H1 (cell line): ENCODE results near the gene APOBEC2. TPM values are rescaled to one million over a fixed set of nuclear protein-coding genes. Genes with fewer than 3 reads are reported as not detected.
A peak's percentile ranks its signal among the peaks of the same experiment; 100 is the strongest.

ENCODE experiments used
- BACH1 ChIP-seq: IDR thresholded peaks from 2 replicates; pipeline ENCODE4 v1.6.1; 2012; ENCODE audit warnings: low read length, improper control_type of control experiment
- BCL11A ChIP-seq, 2 experiments: IDR thresholded peaks; one replicate each; pipeline ENCODE4 v1.6.1; 2011; ENCODE audit warnings: low read depth in 2 of 2, low read length in 2 of 2, mild to moderate bottlenecking in 2 of 2
- BRCA1 ChIP-seq: IDR thresholded peaks from 2 replicates; pipeline ENCODE4 v1.6.1; 2012; ENCODE audit warnings: low read depth, low read length, improper control_type of control experiment
- CREB1 ChIP-seq: IDR thresholded peaks from 2 replicates; pipeline ENCODE4 v1.6.1; 2012; ENCODE audit warnings: inconsistent platforms
- JUND ChIP-seq: IDR thresholded peaks from 2 replicates; pipeline ENCODE4 v1.6.1; 2011; ENCODE audit warnings: mild to moderate bottlenecking, improper control_type of control experiment, low read length
- KDM1A ChIP-seq: fragments of 200-600, 300-600 bp; sonication (generic); IDR thresholded peaks from 2 replicates; pipeline ENCODE4 v1.7.1; 2016; ENCODE audit warnings: mild to moderate bottlenecking, low read length, borderline replicate concordance
- POLR2AphosphoS5 ChIP-seq: IDR thresholded peaks from 2 replicates; pipeline ENCODE4 v1.6.1; 2011; ENCODE audit warnings: low read depth, low read length
- SAP30 ChIP-seq: fragments of 300-600 bp; sonication (generic); IDR thresholded peaks from 2 replicates; pipeline ENCODE4 v1.7.1; 2012; ENCODE audit warnings: low read length, moderate library complexity, mild to moderate bottlenecking, inconsistent platforms; ENCODE audit not compliant: insufficient read depth, insufficient replicate concordance
- ZNF274 ChIP-seq: IDR thresholded peaks from 2 replicates; pipeline ENCODE4 v1.7.0; 2012; ENCODE audit warnings: low read length, borderline replicate concordance; ENCODE audit errors: extremely low read depth
- polyA plus RNA-seq, 7 experiments: library from polyadenylated mRNA; depleted of rRNA in 3 of 7; stranded (reverse) in 5 of 7; unstranded in 2 of 7; fragments of >200 nt in 5 of 7; fragments of 200-250 nt in 2 of 7; gene quantifications; 1 replicate in 5 of 7; 2 replicates in 1 of 7; 4 replicates in 1 of 7; pipeline versions ENCODE4 v1.2.1 to v1.2.3, GENCODE V29; 2011 to 2013; ENCODE audit warnings: missing spikeins in 2 of 7, mixed read lengths in 2 of 7
- total RNA-seq: library from RNA; stranded (reverse); fragmentation: NEBNext Ultra II Directional; extraction: Animal tissue kit (Norgen Biotek cat#: 25700); gene quantifications from 2 replicates; pipeline ENCODE4 v1.2.1, GENCODE V29; 2021
- TF ChIP-seq, protein P1 (sequence below): fragments of 300-600 bp; sonication (generic); IDR thresholded peaks from 2 replicates; pipeline ENCODE4 v1.7.1; 2012; ENCODE audit warnings: low read length, moderate library complexity, mild to moderate bottlenecking, inconsistent platforms; ENCODE audit not compliant: insufficient replicate concordance
- TF ChIP-seq, protein P2 (sequence below): IDR thresholded peaks from 2 replicates; pipeline ENCODE4 v1.6.1; 2012; ENCODE audit warnings: inconsistent platforms

Gene APOBEC2
- total and polyA plus RNA-seq, 2 of the 8 experiments (the other 6 are each of a cell fraction or from before 2014, with no cell fraction given): not detected

DNA sequence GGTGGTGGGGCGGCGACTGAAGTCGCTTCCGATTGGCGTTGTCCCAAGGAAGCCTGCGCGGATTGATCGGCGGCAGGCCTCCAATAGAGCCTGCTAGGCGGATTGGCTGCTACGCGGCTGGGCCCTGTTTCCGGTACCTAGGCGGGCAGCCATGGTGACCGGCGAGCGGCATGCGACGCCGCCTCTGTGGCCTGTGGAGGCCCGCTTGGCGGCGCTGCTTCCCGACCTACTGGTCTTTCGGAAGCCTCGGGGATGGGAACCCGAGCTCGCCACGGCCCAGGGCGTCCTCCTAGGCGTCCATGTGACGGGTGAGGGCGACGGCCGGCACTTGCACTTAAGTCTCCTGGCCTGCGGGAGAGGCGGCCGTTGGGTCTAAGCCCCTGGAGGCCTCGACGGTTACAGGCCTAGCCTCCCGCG, 47.9 kb downstream of the APOBEC2 start (continued):
- TF ChIP-seq, protein P1, sequence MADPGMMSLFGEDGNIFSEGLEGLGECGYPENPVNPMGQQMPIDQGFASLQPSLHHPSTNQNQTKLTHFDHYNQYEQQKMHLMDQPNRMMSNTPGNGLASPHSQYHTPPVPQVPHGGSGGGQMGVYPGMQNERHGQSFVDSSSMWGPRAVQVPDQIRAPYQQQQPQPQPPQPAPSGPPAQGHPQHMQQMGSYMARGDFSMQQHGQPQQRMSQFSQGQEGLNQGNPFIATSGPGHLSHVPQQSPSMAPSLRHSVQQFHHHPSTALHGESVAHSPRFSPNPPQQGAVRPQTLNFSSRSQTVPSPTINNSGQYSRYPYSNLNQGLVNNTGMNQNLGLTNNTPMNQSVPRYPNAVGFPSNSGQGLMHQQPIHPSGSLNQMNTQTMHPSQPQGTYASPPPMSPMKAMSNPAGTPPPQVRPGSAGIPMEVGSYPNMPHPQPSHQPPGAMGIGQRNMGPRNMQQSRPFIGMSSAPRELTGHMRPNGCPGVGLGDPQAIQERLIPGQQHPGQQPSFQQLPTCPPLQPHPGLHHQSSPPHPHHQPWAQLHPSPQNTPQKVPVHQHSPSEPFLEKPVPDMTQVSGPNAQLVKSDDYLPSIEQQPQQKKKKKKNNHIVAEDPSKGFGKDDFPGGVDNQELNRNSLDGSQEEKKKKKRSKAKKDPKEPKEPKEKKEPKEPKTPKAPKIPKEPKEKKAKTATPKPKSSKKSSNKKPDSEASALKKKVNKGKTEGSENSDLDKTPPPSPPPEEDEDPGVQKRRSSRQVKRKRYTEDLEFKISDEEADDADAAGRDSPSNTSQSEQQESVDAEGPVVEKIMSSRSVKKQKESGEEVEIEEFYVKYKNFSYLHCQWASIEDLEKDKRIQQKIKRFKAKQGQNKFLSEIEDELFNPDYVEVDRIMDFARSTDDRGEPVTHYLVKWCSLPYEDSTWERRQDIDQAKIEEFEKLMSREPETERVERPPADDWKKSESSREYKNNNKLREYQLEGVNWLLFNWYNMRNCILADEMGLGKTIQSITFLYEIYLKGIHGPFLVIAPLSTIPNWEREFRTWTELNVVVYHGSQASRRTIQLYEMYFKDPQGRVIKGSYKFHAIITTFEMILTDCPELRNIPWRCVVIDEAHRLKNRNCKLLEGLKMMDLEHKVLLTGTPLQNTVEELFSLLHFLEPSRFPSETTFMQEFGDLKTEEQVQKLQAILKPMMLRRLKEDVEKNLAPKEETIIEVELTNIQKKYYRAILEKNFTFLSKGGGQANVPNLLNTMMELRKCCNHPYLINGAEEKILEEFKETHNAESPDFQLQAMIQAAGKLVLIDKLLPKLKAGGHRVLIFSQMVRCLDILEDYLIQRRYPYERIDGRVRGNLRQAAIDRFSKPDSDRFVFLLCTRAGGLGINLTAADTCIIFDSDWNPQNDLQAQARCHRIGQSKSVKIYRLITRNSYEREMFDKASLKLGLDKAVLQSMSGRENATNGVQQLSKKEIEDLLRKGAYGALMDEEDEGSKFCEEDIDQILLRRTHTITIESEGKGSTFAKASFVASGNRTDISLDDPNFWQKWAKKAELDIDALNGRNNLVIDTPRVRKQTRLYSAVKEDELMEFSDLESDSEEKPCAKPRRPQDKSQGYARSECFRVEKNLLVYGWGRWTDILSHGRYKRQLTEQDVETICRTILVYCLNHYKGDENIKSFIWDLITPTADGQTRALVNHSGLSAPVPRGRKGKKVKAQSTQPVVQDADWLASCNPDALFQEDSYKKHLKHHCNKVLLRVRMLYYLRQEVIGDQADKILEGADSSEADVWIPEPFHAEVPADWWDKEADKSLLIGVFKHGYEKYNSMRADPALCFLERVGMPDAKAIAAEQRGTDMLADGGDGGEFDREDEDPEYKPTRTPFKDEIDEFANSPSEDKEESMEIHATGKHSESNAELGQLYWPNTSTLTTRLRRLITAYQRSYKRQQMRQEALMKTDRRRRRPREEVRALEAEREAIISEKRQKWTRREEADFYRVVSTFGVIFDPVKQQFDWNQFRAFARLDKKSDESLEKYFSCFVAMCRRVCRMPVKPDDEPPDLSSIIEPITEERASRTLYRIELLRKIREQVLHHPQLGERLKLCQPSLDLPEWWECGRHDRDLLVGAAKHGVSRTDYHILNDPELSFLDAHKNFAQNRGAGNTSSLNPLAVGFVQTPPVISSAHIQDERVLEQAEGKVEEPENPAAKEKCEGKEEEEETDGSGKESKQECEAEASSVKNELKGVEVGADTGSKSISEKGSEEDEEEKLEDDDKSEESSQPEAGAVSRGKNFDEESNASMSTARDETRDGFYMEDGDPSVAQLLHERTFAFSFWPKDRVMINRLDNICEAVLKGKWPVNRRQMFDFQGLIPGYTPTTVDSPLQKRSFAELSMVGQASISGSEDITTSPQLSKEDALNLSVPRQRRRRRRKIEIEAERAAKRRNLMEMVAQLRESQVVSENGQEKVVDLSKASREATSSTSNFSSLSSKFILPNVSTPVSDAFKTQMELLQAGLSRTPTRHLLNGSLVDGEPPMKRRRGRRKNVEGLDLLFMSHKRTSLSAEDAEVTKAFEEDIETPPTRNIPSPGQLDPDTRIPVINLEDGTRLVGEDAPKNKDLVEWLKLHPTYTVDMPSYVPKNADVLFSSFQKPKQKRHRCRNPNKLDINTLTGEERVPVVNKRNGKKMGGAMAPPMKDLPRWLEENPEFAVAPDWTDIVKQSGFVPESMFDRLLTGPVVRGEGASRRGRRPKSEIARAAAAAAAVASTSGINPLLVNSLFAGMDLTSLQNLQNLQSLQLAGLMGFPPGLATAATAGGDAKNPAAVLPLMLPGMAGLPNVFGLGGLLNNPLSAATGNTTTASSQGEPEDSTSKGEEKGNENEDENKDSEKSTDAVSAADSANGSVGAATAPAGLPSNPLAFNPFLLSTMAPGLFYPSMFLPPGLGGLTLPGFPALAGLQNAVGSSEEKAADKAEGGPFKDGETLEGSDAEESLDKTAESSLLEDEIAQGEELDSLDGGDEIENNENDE: no peak
- TF ChIP-seq SAP30: no peak
- no peak for TF ChIP-seq ZNF274
- TF ChIP-seq KDM1A: no peak
- no peak for TF ChIP-seq BACH1
- TF ChIP-seq BRCA1: no peak
- TF ChIP-seq, protein P2, sequence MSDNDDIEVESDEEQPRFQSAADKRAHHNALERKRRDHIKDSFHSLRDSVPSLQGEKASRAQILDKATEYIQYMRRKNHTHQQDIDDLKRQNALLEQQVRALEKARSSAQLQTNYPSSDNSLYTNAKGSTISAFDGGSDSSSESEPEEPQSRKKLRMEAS: peak; percentile 96
- TF ChIP-seq BCL11A (IDR thresholded peaks at IDR 0.05; ENCODE audit: low read depth in 2 of 2, low read length in 2 of 2): no peak
- peak; percentile 78 for TF ChIP-seq CREB1
- peak; percentile 45; the same call in 1 of the 2 replicates for TF ChIP-seq POLR2AphosphoS5
- TF ChIP-seq JUND: no peak; the same call in 1 of the 2 replicates
